ENCODE results near the gene OXNAD1. TPM values are rescaled to one million over a fixed set of nuclear protein-coding genes. Genes with fewer than 3 reads are reported as not detected.

The OXNAD1 gene
- total RNA-seq, 1 experiment from 2014 or later = 16.3 TPM

DNA sequence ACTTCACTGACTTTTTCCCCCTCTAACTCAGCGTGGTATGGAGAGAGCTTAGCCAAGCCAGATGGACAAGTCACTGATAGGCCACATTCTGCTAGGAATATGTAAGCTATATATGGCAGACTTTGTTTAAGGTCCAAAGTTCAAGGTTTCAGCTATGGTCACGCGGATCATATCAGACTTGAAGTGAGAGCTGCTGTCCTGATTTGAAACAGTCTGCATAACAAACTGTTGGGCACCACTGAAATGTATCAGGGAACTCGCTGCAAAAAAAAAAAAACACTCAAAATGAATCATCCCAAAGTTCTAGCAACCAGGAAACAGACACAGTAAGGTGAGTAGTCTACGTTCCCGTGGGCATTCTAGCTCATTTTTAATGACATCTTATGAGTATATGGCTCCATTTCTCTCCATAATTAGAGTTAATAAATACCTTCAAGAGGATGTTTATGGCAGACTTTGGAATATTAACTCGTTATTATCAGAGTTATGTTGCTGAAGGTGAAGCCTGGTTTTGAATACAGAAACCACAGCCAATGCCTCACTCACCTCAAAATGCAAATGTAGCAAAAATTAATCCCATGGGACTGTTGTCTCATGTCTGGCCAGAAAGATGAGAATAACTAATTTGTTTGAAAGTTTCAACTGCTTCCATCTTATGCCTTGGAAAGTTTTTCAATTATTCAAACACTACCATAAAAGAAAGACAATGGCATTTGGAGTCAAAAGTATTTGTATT is 12.6 kb upstream of the OXNAD1 start:
- H3K9me3 Mint-ChIP-seq (ENCODE audit: low read depth, unreplicated experiment) = no peaks in the 10 kb centered on the region
- peaks cover 6% of the 10 kb centered on the region for H3K36me3 Mint-ChIP-seq (ENCODE audit: insufficient read depth, unreplicated experiment)
- peaks cover 14% of the 10 kb centered on the region for H3K27me3 Mint-ChIP-seq (ENCODE audit: unreplicated experiment)
- no peak for DNase-seq
- no peak overlapping the region for H3K4me3 Mint-ChIP-seq (ENCODE audit: low read depth, unreplicated experiment)
- peaks cover 21% of the 10 kb centered on the region for H3K4me1 Mint-ChIP-seq (ENCODE audit: low read depth, unreplicated experiment)
- no TSS peak for BruUV-seq (replicated peaks)
- TF ChIP-seq, protein P1, sequence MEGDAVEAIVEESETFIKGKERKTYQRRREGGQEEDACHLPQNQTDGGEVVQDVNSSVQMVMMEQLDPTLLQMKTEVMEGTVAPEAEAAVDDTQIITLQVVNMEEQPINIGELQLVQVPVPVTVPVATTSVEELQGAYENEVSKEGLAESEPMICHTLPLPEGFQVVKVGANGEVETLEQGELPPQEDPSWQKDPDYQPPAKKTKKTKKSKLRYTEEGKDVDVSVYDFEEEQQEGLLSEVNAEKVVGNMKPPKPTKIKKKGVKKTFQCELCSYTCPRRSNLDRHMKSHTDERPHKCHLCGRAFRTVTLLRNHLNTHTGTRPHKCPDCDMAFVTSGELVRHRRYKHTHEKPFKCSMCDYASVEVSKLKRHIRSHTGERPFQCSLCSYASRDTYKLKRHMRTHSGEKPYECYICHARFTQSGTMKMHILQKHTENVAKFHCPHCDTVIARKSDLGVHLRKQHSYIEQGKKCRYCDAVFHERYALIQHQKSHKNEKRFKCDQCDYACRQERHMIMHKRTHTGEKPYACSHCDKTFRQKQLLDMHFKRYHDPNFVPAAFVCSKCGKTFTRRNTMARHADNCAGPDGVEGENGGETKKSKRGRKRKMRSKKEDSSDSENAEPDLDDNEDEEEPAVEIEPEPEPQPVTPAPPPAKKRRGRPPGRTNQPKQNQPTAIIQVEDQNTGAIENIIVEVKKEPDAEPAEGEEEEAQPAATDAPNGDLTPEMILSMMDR (IDR thresholded peaks at IDR 0.05; ENCODE audit: unreplicated experiment) = no peak
- CTCF ChIA-PET = interaction anchor here (0.5 to 1.0 kb wide), 2 partner anchors 184 to 203 kb away, joined by 3 read pairs; no protein-coding TSS in a partner anchor
- H3K27ac Mint-ChIP-seq (ENCODE audit: unreplicated experiment) = no peak overlapping the region
- intact Hi-C loops (cut with micrococcal nuclease; ENCODE audit: unreplicated experiment) = no loop called here

DNA sequence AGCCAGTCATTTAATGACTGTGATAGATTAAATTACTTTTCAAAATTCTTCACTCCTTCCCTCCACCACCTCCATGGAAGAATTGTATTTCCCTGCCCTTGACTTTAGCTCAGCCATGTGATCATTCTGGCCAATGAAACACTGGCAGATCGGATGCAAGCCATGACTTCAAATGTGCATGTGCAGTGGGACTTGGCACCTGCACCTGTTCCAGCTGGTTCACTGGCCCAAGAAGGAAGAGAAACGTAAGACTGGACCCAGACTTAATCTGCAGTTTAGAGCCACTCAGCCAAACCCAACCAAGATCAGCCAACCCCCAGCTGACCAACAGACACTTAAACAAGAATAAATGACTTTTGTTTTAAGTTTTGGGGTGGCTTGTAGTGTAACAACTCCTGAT is 12.0 kb upstream of the OXNAD1 start:
- Mint-ChIP-seq H3K27me3 (ENCODE audit: unreplicated experiment) (peaks cover 8% of the 10 kb centered on the region), H3K36me3 (ENCODE audit: insufficient read depth, unreplicated experiment) (peaks cover 4% of the 10 kb centered on the region), H3K9me3 (ENCODE audit: low read depth, unreplicated experiment) (no peaks in the 10 kb centered on the region), H3K4me3 (ENCODE audit: low read depth, unreplicated experiment) (no peak overlapping the region), H3K4me1 (ENCODE audit: low read depth, unreplicated experiment) (peaks cover 15% of the 10 kb centered on the region), H3K27ac (ENCODE audit: unreplicated experiment) (no peak overlapping the region)
- BruUV-seq (replicated peaks) = no TSS peak
- CTCF ChIA-PET = interaction anchor here (0.5 to 1.0 kb wide), 2 partner anchors 184 to 204 kb away, joined by 3 read pairs; no protein-coding TSS in a partner anchor
- intact Hi-C loops (cut with micrococcal nuclease; ENCODE audit: unreplicated experiment) = no loop called here
- TF ChIP-seq, protein P1 (IDR thresholded peaks at IDR 0.05; ENCODE audit: unreplicated experiment) = no peak
- DNase-seq = no peak

DNA sequence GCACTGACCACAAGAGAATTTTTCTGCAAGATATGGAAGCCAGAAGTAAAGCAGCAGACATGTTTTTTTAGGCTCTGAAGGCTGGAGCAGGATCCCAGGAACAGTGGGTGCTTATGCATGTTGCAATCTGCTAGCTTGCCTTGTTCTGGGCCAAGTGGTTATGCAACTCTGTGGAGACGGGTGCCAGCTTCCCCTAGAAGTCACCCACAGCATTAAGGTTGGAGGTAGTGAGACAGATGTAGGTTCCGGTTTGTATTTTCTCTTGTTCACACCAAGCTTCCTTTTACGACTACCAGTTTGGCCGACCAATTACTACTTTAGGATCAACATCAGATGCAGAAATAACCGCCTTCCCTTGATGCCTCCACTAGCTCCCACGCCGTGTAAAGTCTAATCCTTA is 11.4 kb upstream of the OXNAD1 start:
- Mint-ChIP-seq H3K9me3 (ENCODE audit: low read depth, unreplicated experiment) (no peaks in the 10 kb centered on the region), H3K4me3 (ENCODE audit: low read depth, unreplicated experiment) (no peak overlapping the region), H3K4me1 (ENCODE audit: low read depth, unreplicated experiment) (peaks cover 11% of the 10 kb centered on the region), H3K36me3 (ENCODE audit: insufficient read depth, unreplicated experiment) (no peaks in the 10 kb centered on the region), H3K27me3 (ENCODE audit: unreplicated experiment) (peaks cover 2% of the 10 kb centered on the region), H3K27ac (ENCODE audit: unreplicated experiment) (no peak overlapping the region)
- TF ChIP-seq, protein P1 (IDR thresholded peaks at IDR 0.05; ENCODE audit: unreplicated experiment) = no peak
- no peak for DNase-seq
- no TSS peak for BruUV-seq (replicated peaks)
- CTCF ChIA-PET = no interaction called here
- intact Hi-C loops (cut with micrococcal nuclease; ENCODE audit: unreplicated experiment) = no loop called here

DNA sequence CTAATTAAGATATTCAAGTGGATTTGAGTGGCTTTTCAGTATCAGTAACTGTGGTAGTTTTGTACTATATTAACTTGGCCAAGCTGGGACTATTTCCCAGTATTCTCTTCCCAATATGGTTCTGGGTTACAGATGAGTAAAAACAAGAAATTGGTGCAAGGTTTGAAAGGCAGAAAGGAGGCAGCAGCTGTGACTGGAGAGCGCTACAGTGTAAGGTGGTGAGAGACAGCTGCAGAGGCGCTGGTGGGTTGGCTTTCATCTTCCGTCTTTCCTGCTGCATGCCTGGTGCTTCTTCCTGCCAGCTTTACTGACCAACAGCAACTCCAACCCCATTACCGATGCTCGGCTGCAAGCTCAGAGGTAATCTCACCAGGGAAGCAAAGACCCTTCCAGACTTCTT is 10.1 kb upstream of the OXNAD1 start:
- CTCF ChIA-PET = no interaction called here
- no peak overlapping the region for H3K27ac Mint-ChIP-seq (ENCODE audit: unreplicated experiment)
- peaks cover 11% of the 10 kb centered on the region for H3K4me1 Mint-ChIP-seq (ENCODE audit: low read depth, unreplicated experiment)
- TF ChIP-seq, protein P1 (IDR thresholded peaks at IDR 0.05; ENCODE audit: unreplicated experiment) = no peak
- intact Hi-C loops (cut with micrococcal nuclease; ENCODE audit: unreplicated experiment) = no loop called here
- BruUV-seq (replicated peaks) = no TSS peak
- H3K4me3 Mint-ChIP-seq (ENCODE audit: low read depth, unreplicated experiment) = no peak overlapping the region
- no peak for DNase-seq
- no peaks in the 10 kb centered on the region for H3K36me3 Mint-ChIP-seq (ENCODE audit: insufficient read depth, unreplicated experiment)
- H3K27me3 Mint-ChIP-seq (ENCODE audit: unreplicated experiment) = no peaks in the 10 kb centered on the region
- H3K9me3 Mint-ChIP-seq (ENCODE audit: low read depth, unreplicated experiment) = no peaks in the 10 kb centered on the region

All from Calu3 (cell line).